ENCODE data around the gene DIO3. TPM values are rescaled to one million over a fixed set of nuclear protein-coding genes. Genes with fewer than 3 reads are reported as not detected.
A peak's percentile ranks its signal among the peaks of the same experiment; 100 is the strongest.

The DIO3 gene
- polyA plus RNA-seq, 1 donor from 2014 or later: not detected

DNA sequence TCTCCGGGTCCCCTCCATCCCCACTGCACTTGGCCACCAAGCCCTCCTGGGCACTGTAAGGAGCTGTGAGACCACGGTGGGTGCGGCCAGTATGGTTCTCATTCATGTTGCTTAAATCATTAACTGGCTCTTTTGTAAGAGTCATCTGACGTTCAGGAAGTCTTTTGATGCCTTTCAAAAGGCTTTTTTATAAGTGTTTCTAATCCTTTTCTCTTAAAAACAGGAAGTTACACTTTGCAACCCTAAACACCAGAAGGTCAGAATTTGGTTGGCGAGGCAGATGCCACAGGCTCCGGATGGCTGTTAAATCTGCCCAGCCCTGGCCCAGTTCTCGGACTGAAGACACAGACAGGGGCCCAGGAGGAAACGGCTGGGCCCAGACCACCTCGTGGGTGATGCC lies 26.1 kb upstream of the DIO3 start:
- Mint-ChIP-seq H3K9me3 (peaks cover 0 to 3% (median 0%) of the 10 kb centered on the region in 3 donors), H3K27me3 (peaks cover 10% of the 10 kb centered on the region), H3K4me3 (no peak overlapping the region), H3K27ac (peak overlapping the region in 1 of 3 donors; percentile 69), H3K36me3 (no peaks in the 10 kb centered on the region), H3K4me1 (no peaks in the 10 kb centered on the region)

DNA sequence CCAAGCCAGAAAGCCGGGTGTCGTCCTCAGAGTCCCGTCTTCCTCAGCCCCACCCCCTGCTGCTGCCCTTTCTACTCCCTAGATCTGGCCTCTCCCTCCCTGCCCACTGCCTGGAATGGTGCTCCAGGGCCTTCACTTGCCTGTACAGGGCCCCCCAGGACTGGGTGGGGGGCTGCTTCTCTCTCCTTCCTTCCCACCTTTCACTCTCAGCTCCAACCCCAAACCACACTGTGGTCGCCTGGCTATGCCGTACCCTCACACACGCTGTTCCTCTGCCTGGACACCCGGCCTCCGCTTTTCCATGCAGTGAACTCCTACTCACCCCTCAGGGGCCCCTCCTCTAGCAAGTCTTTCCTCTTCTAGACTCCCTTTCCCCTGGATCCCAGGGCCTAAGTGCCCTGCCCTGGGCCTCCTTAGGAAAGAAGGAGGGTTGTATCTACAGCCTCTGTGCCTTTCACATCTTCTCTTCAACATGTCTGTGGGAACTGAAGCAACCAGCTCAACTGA lies 25.5 kb upstream of the DIO3 start:
- H3K4me3 Mint-ChIP-seq: no peak overlapping the region
- peak overlapping the region in 1 of 3 donors; percentile 69 for H3K27ac Mint-ChIP-seq
- peaks cover 10% of the 10 kb centered on the region for H3K27me3 Mint-ChIP-seq
- H3K9me3 Mint-ChIP-seq: peaks cover 0 to 3% (median 0%) of the 10 kb centered on the region in 3 donors
- no peaks in the 10 kb centered on the region for H3K4me1 Mint-ChIP-seq
- no peaks in the 10 kb centered on the region for H3K36me3 Mint-ChIP-seq

DNA sequence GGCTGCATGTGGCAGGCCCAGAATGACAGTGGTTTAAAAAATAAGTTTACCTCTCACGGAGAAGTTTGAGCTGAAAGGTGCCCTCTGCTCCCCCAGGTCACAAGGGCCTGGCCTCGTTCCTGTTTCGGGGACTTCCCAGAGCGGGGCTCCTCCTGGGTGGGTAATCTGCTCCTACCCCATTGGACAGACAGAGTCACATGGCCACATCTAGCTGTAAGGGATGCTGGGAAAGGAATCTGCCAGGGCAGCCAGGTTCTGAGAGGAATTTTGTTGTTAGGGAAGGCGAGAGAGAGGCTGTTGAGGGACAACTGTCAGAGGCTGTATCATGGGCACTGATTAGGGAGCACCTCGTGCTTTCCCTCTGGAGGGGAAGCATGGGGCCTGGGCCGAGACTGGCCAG lies 24.0 kb upstream of the DIO3 start:
- H3K36me3 Mint-ChIP-seq: no peaks in the 10 kb centered on the region
- no peaks in the 10 kb centered on the region for H3K4me1 Mint-ChIP-seq
- H3K4me3 Mint-ChIP-seq: no peak overlapping the region
- peaks cover 0 to 3% (median 0%) of the 10 kb centered on the region in 3 donors for H3K9me3 Mint-ChIP-seq
- peaks cover 10% of the 10 kb centered on the region for H3K27me3 Mint-ChIP-seq
- H3K27ac Mint-ChIP-seq: no peak overlapping the region

DNA sequence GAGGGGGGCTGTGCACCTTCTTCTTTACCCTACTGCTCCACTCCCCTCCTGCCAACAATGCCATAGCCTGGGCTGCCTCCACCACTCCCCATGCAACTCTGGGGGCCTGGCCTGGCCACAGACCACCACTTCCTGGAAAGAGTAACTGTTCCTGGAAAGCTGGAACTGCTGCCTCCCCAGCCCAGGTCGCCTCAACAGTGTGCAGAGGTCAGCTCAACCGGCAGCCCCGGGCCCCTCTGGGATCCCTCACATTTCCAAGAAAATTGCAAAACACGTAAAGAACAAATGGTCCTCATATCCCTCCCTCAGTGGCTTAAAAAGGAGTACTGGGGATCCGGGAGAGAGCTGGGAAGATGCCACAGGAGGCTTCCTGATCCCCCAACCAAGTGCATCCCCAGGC lies 22.4 kb upstream of the DIO3 start:
- peaks cover 0 to 4% (median 0%) of the 10 kb centered on the region in 3 donors for H3K9me3 Mint-ChIP-seq
- no peaks in the 10 kb centered on the region for H3K4me1 Mint-ChIP-seq
- H3K27me3 Mint-ChIP-seq: peaks cover 11% of the 10 kb centered on the region
- peaks cover 1% of the 10 kb centered on the region for H3K36me3 Mint-ChIP-seq
- no peak overlapping the region for H3K4me3 Mint-ChIP-seq
- no peak overlapping the region for H3K27ac Mint-ChIP-seq

DNA sequence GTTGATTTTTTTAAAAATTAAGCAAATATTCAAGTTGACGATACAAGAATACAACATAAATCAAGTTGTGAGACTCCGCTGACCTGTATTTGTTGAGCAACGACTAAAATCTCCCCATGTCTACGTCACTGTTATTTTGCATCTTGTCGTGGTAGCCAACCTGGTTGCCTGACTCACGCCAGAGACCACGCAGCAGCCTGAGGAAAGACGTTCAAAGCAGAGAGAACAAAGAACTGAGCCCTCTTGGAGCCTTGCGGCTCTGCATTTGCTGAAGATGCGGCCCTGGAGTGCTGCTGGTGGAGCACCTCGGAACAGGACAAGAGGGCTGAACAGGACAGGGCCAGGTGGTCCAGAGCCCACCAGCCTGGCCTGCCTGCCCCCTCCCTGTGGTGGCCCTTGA lies 21.4 kb upstream of the DIO3 start:
- Mint-ChIP-seq H3K36me3 (peaks cover 1% of the 10 kb centered on the region), H3K4me1 (no peaks in the 10 kb centered on the region), H3K9me3 (peaks cover 0 to 13% (median 0%) of the 10 kb centered on the region in 3 donors), H3K27me3 (peaks cover 8% of the 10 kb centered on the region), H3K27ac (no peak overlapping the region), H3K4me3 (no peak overlapping the region)

DNA sequence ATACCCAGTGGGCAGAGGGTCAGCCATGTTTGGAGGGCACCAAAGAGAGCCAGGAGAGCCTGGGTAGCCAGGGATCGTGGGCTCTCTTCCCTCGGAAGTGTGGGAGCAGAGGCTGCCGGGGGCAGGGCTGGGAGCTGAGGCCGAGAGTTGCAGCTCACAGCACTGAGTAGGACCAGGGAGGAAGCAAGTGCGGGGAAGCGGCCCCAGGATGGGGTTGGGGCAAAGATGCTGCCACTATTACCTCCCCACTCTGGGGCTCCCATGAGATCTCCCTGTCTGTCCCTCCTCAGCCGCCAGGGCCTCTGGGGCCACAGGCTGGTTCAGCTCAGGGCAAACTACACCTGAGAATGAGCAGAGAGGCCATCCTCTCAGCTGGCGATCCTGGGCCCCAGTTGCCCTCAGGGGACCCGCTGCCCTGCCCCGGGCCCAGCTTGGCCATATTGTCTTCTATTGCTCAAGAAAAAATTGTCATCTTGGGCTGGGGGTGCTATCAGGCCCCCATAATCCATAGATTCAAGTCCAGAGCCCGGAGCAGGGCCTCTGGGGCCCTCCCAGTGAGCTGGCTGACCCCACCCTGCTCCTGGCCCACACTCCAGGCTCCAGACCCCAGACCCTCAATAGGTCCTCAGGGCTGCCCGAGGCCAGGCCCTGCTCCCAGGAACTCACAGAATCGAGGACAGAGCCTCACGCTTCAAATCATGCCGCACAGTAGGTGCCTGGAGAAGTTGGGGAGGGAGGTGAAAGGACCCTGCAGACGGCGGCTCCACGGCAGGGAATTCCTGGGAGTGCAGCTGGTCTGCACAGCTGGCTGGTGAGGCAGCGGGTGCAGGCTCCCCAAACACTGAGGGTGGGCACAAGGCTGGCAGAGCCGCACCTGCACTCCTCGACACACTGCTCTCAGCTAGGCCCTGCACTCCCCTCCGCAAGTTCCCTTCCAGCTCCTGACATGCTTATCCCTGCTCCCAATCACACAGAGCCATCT lies 20.5 kb upstream of the DIO3 start:
- Mint-ChIP-seq H3K27ac (no peak overlapping the region), H3K9me3 (peaks cover 0 to 13% (median 0%) of the 10 kb centered on the region in 3 donors), H3K4me3 (no peak overlapping the region), H3K27me3 (peaks cover 8% of the 10 kb centered on the region), H3K36me3 (peaks cover 1% of the 10 kb centered on the region), H3K4me1 (no peaks in the 10 kb centered on the region)

DNA sequence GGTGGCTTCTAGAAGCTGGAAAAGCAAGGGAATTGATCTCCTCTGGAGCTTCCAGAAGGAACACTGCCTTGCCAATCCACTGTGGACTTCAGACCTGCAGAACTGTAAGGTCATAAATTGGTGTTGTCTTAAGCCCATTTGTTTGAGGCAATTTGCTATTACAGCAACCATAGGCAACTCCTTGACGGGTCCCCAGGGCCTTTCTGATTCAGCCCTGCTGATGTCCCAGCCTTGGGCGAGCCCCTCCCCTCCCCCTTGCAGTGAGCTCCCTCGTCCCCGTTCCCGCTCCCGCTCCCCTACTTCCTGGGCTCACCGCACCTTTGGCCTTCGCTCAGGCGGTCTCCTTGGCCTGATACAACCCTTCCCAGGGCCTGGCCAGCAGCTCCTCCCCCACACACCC lies 18.9 kb upstream of the DIO3 start:
- peaks cover 2% of the 10 kb centered on the region for H3K27me3 Mint-ChIP-seq
- H3K9me3 Mint-ChIP-seq: peaks cover 0 to 17% (median 3%) of the 10 kb centered on the region in 3 donors
- no peak overlapping the region for H3K4me3 Mint-ChIP-seq
- peaks cover 1% of the 10 kb centered on the region for H3K36me3 Mint-ChIP-seq
- no peak overlapping the region for H3K27ac Mint-ChIP-seq
- H3K4me1 Mint-ChIP-seq: no peaks in the 10 kb centered on the region

DNA sequence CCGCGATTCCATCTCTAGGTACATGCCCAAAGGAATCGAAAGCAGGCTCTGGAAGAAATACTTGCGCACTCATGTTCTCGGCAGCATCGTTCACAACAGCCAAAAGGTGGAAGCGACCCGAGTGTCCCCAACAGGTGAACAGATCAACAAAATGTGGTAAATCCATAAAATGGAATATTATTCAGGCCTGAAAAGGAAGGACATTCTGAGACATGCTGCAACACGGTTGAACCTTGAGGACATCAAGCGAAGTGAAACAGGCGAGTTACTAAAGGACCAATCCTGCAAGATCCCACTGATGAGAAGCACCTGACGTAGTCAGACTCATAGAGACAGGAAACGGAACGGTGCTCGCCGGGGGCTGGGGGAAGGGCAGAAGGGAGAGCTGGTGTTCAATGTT lies 17.5 kb upstream of the DIO3 start:
- Mint-ChIP-seq H3K4me1 (no peaks in the 10 kb centered on the region), H3K9me3 (peaks cover 0 to 17% (median 3%) of the 10 kb centered on the region in 3 donors), H3K4me3 (no peak overlapping the region), H3K27me3 (peaks cover 2% of the 10 kb centered on the region), H3K27ac (peak overlapping the region in 1 of 3 donors; percentile 31), H3K36me3 (peaks cover 1% of the 10 kb centered on the region)

DNA sequence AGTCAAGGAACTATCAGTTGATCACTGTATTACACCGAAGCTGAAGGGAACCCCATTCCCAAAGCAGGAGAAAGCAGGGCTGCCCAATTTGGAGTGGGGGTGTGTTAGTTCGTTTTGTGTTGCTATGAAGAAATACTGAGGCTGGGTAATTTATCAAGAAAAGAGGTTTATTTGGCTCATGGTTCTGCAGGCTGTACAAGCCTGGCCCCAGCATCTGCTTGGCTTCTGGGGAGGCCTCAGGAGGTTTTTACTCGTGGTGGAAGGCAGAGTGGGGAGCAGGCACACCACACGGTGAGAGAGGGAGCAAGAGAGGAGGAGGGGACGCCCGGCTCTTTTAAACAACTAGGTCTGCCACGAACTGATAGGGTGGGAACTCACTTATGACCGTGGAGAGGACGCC lies 16.7 kb upstream of the DIO3 start:
- Mint-ChIP-seq H3K4me1 (no peaks in the 10 kb centered on the region), H3K36me3 (peaks cover 1% of the 10 kb centered on the region), H3K4me3 (no peak overlapping the region), H3K27ac (no peak overlapping the region), H3K27me3 (peaks cover 2% of the 10 kb centered on the region), H3K9me3 (peaks cover 0 to 17% (median 3%) of the 10 kb centered on the region in 3 donors)

DNA sequence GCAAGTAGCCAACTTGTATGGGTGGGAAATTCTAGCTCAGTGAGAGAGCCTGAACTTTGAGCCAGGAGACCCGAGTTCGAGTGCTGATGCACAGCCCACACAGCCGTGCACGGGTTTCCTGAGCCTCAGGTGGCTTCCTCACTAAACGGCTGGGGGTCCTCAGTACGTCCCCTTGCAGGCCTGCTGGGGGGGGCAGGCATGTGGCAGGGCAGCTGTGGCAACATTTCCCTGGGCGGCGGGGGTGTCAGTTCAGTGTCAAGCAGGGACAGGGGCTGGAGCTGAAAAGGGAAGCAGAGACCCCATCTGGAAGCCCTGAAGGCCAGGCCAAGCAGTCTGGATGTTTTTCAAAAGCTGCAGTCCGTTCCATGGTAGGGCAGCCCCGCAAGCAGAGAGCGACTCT lies 14.6 kb upstream of the DIO3 start:
- Mint-ChIP-seq H3K27me3 (peaks cover 2% of the 10 kb centered on the region), H3K9me3 (peaks cover 0 to 17% (median 3%) of the 10 kb centered on the region in 3 donors), H3K4me1 (no peaks in the 10 kb centered on the region), H3K36me3 (peaks cover 1% of the 10 kb centered on the region), H3K4me3 (no peak overlapping the region), H3K27ac (no peak overlapping the region)

DNA sequence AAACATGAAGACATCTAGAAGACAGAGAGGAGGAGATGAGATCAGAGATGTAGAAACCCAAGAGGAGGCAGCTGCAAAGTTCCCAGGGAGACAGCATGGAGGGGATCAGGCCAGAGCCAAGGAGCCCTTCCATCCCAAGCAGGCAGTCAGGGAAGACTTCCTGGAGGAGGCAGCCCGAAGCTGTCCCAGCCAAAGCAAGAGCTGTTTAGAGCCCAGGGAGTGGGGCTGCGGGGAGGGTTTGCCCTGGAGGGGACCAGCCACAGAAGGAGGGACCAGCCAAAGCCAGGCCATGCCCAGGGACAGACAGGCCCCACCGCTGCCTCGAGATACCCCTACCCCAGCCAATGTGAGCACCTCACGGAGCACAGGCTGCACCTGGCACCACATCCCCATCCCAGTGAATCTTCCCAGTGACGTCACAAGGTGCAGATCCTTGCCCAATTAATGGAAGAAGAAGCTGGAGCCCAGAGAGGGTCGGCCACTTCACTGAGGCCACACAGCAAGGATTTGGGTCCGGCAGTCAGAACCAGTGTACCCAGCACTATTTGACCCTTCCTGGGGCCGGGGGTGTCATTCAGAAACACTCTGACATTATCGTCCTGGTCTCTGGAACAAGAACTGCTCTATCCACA lies 14.1 kb upstream of the DIO3 start:
- peaks cover 2% of the 10 kb centered on the region for H3K27me3 Mint-ChIP-seq
- peaks cover 0 to 17% (median 3%) of the 10 kb centered on the region in 3 donors for H3K9me3 Mint-ChIP-seq
- H3K4me1 Mint-ChIP-seq: no peaks in the 10 kb centered on the region
- H3K4me3 Mint-ChIP-seq: no peak overlapping the region
- peaks cover 1% of the 10 kb centered on the region for H3K36me3 Mint-ChIP-seq
- H3K27ac Mint-ChIP-seq: no peak overlapping the region

DNA sequence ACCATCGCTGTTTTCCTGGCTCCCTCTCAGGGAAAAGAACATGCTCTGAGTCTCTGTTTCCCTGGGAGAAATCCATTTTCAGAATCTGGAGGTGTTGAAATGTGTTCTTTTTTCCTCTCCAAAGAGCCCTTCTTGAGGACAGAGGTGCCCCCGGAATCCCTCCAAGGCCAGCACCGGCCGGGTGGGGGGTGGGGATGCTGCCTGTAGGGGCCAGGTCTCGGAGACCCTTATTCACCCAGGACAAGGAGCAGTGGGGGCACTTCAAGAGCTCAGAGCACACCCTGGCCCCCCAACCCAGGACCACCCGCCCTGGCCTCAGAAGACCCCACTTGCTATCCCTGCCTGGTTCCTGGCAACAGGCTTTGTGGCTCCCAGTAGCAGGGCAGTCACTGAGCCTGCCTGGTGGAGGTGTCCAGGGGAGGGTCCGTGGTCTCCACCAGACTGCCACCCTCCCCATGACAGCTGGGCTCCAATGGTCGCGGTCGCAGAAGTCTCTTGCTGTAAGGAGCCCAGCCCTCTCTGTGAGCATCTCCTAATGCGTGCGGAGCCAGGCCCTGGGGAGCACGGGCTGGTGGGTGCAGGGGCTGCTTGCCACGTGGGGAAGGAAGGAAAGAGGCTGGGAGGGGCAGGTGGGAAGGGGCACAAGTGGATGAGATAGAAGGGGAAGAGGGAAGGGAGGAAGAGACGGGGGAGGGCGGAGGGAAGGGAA lies 13.2 kb upstream of the DIO3 start:
- no peak overlapping the region for H3K4me3 Mint-ChIP-seq
- peaks cover 0 to 17% (median 3%) of the 10 kb centered on the region in 3 donors for H3K9me3 Mint-ChIP-seq
- H3K27me3 Mint-ChIP-seq: peaks cover under 1% of the 10 kb centered on the region
- no peaks in the 10 kb centered on the region for H3K4me1 Mint-ChIP-seq
- H3K36me3 Mint-ChIP-seq: no peaks in the 10 kb centered on the region
- no peak overlapping the region for H3K27ac Mint-ChIP-seq

DNA sequence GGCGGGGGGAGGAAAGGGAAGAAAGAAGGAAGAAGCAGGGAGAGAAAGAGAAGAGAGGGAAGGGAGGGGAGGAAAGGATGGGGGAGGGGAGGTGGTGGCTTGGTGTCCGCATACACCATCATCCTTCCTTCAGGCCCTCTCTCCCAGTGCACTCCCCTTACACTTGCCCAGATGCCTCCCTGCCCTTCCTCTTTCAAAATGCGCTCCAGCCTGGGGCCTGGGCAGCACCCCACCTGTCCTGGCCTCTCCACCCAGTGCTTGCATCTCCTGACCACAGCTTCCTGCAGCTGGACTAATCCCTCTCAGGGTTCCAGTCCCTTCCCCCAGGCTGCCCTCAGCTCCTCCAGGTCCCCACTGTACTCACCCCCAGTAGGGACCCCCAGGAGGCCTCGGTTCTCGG lies 12.6 kb upstream of the DIO3 start:
- peaks cover 5% of the 10 kb centered on the region for H3K27me3 Mint-ChIP-seq
- H3K36me3 Mint-ChIP-seq: no peaks in the 10 kb centered on the region
- H3K9me3 Mint-ChIP-seq: peaks cover 0 to 15% (median 3%) of the 10 kb centered on the region in 3 donors
- H3K27ac Mint-ChIP-seq: no peak overlapping the region
- no peak overlapping the region for H3K4me3 Mint-ChIP-seq
- no peaks in the 10 kb centered on the region for H3K4me1 Mint-ChIP-seq

DNA sequence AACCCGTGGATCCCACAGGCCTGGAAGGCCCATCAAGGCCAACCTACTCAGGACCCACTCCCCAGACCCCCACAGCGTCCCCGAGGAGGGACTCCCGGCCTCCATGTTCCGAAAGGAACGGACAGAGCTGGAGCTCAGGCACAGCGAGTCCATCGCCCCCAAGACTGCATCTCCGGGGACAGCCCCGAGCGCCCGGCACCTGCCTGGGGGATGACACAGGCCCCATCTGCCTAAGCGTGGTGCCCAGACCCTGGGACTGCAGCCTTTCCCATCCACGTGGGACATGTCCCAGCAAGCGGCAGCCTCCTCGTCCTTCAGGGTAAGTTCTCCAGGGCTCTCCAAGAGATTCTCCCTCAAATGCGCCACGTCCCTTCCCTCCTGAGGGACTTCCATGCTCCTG lies 12.1 kb upstream of the DIO3 start:
- Mint-ChIP-seq H3K9me3 (peaks cover 0 to 10% (median 3%) of the 10 kb centered on the region in 3 donors), H3K27ac (no peak overlapping the region), H3K4me1 (no peaks in the 10 kb centered on the region), H3K36me3 (no peaks in the 10 kb centered on the region), H3K27me3 (peaks cover 8% of the 10 kb centered on the region), H3K4me3 (no peak overlapping the region)

All from IgD-negative memory B cell (primary cell).